OCI-LY3 (cell line): ENCODE measurements around the gene C1orf105.

Experiments used
- H2AFZ ChIP-seq: fragments of 200-600, 300-600 bp; shearing (Covaris generic); 2 replicates; pipeline ENCODE4 v1.6.0; 2014; ENCODE audit warnings: antibody characterized with exemption, low read depth, low read length
- H3K27ac ChIP-seq: fragments of 200-600, 300-600 bp; sonication (generic); 2 replicates; pipeline ENCODE4 v1.5.1; 2014; ENCODE audit warnings: mild to moderate bottlenecking, low read length, moderate library complexity, mixed read lengths
- H3K27me3 ChIP-seq: fragments of 200-600, 300-600 bp; sonication (generic); 2 replicates; pipeline ENCODE4 v1.6.1; 2014; ENCODE audit warnings: low read depth, low read length, mixed read lengths
- H3K36me3 ChIP-seq: fragments of 200-600, 300-600 bp; sonication (generic); replicated peaks from 2 replicates; pipeline ENCODE3; 2014; ENCODE audit warnings: low read depth, low read length, mixed read lengths
- H3K4me1 ChIP-seq: fragments of 300-600, 200-600 bp; sonication (generic); 2 replicates; pipeline ENCODE4 v1.6.1; 2014; ENCODE audit warnings: low read length, mixed read lengths
- H3K4me2 ChIP-seq: fragments of 200-600, 300-600 bp; sonication (generic); 2 replicates; pipeline ENCODE4 v1.6.1; 2014; ENCODE audit warnings: low read length, mixed read lengths
- H3K4me3 ChIP-seq: fragments of 300-600, 200-600 bp; sonication (generic); 2 replicates; pipeline ENCODE4 v1.5.1; 2014; ENCODE audit warnings: antibody characterized with exemption, mild to moderate bottlenecking, low read length, moderate library complexity
- H3K79me2 ChIP-seq: fragments of 300-600, 200-600 bp; shearing (Covaris generic); 2 replicates; pipeline ENCODE4 v1.6.1; 2014; ENCODE audit warnings: mild to moderate bottlenecking, low read length, mixed read lengths
- H3K9ac ChIP-seq: fragments of 300-600, 200-600 bp; shearing (Covaris generic); 2 replicates; pipeline ENCODE4 v1.6.0; 2014; ENCODE audit warnings: mild to moderate bottlenecking, low read length, moderate library complexity
- H3K9me3 ChIP-seq: fragments of 200-600, 300-600 bp; shearing (Covaris generic); 2 replicates; pipeline ENCODE4 v1.6.1; 2014; ENCODE audit warnings: low read length, mixed read lengths; ENCODE audit not compliant: insufficient read depth
- H4K20me1 ChIP-seq: fragments of 200-600, 300-600 bp; sonication (generic); 2 replicates; pipeline ENCODE4 v1.6.1; 2016; ENCODE audit warnings: low read length, mixed read lengths; ENCODE audit not compliant: insufficient read depth
- EZH2phosphoT487 ChIP-seq: fragments of 200-600 bp; shearing (Covaris generic); IDR thresholded peaks from 2 replicates; pipeline ENCODE4 v1.6.1; 2018; ENCODE audit warnings: antibody characterized with exemption, mixed run types, low read depth
- TF ChIP-seq, protein P1 (sequence below): fragments of 200-600, 300-600 bp; sonication (generic); IDR thresholded peaks from 2 replicates; pipeline ENCODE4 v1.5.1; 2014; ENCODE audit warnings: antibody characterized with exemption, low read length, low read depth

Gene C1orf105

DNA sequence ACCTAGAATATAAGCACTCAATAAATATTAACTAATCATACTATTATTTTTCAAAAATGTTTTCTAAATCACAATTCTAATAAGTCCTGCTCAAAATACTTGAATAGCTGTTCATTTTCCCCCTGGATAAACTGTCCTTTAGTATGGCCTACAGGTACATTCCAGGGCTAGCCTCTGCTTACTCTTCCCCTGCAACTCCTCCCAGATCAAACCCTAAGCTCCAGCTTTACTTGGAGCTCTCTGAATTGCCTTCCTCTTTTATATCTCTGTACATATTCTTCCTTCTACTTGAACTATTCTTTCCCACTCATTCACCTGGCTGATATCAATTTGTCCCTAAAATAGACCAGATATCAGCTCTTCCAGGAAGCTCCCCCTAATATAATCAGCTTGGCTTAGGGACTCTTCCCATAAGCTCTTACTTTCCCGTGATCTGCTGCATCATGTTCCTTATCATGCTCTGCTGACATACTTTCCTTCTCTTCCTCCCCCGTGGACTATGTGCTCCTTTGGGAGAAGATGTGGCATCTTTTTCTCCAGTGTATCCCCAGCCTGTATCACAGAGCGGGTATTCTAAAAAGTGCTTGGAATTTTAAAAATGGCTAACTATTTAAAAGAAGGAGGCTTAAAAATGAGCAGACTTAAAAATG lies 66.4 kb downstream of the C1orf105 start:
- H3K4me2 ChIP-seq, result no peak overlapping the region
- TF ChIP-seq, protein P1, sequence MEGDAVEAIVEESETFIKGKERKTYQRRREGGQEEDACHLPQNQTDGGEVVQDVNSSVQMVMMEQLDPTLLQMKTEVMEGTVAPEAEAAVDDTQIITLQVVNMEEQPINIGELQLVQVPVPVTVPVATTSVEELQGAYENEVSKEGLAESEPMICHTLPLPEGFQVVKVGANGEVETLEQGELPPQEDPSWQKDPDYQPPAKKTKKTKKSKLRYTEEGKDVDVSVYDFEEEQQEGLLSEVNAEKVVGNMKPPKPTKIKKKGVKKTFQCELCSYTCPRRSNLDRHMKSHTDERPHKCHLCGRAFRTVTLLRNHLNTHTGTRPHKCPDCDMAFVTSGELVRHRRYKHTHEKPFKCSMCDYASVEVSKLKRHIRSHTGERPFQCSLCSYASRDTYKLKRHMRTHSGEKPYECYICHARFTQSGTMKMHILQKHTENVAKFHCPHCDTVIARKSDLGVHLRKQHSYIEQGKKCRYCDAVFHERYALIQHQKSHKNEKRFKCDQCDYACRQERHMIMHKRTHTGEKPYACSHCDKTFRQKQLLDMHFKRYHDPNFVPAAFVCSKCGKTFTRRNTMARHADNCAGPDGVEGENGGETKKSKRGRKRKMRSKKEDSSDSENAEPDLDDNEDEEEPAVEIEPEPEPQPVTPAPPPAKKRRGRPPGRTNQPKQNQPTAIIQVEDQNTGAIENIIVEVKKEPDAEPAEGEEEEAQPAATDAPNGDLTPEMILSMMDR, result no peak
- no peak for TF ChIP-seq EZH2phosphoT487
- H3K27ac ChIP-seq, result no peak overlapping the region
- H3K9me3 ChIP-seq, result no peaks in the 10 kb centered on the region
- H3K9ac ChIP-seq, result no peak overlapping the region
- no peaks in the 10 kb centered on the region for H4K20me1 ChIP-seq
- no peak overlapping the region for H2AFZ ChIP-seq
- H3K36me3 ChIP-seq, result no peaks in the 10 kb centered on the region
- H3K27me3 ChIP-seq, result peaks cover 63% of the 10 kb centered on the region
- no peaks in the 10 kb centered on the region for H3K79me2 ChIP-seq
- peaks cover 4% of the 10 kb centered on the region for H3K4me1 ChIP-seq
- H3K4me3 ChIP-seq, result no peak overlapping the region

DNA sequence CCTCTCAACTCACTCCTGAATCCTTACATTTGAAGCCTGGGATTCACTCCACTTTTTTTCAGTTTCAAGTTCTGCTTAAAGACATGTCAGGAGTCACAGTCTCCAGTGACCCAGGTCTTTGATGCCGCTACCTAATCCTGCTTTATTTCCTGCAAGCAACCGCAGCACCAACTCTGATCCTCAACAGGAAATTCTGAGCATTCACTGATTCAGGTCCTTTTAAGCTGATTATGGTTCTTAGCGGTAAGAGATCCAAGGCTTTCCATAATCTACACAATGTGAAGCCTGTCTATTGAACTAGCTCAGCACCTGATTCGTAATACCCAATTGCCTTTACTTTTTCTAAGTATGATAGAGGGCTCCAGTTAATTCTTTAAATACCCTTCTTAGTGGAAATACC lies 67.1 kb downstream of the C1orf105 start:
- Histone ChIP-seq H3K79me2 (no peaks in the 10 kb centered on the region), H3K4me1 (no peaks in the 10 kb centered on the region), H3K4me3 (no peak overlapping the region), H2AFZ (no peak overlapping the region), H3K9ac (no peak overlapping the region), H3K27me3 (peaks cover 68% of the 10 kb centered on the region), H3K36me3 (no peaks in the 10 kb centered on the region), H3K9me3 (no peaks in the 10 kb centered on the region), H3K27ac (no peak overlapping the region), H4K20me1 (no peaks in the 10 kb centered on the region), H3K4me2 (no peak overlapping the region)
- TF ChIP-seq, protein P1, result no peak
- no peak for TF ChIP-seq EZH2phosphoT487

DNA sequence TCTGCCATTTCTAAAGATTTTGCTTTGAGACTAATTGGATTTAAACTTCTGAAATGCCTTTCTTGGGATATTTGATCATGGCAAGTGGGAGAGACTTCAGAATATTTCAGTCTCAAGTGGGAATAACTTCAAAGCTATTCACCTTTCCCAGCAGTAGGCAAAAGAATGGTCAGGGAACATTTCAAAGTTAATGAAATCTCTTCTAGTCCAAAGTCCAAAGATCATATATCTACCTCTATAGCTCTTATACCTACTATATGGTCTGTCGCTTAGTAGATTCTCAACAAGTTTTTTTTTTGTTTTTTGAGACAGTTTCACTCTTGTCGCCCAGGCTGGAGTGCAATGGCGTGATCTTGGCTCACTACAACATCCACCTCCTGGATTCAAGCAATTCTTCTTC lies 67.9 kb downstream of the C1orf105 start:
- Histone ChIP-seq H3K9ac (no peak overlapping the region), H3K4me1 (no peaks in the 10 kb centered on the region), H4K20me1 (no peaks in the 10 kb centered on the region), H3K36me3 (no peaks in the 10 kb centered on the region), H3K27me3 (peaks cover 64% of the 10 kb centered on the region), H3K9me3 (no peaks in the 10 kb centered on the region), H3K4me3 (no peak overlapping the region), H2AFZ (no peak overlapping the region), H3K27ac (no peak overlapping the region), H3K79me2 (no peaks in the 10 kb centered on the region), H3K4me2 (no peak overlapping the region)
- TF ChIP-seq, protein P1, result no peak
- no peak for TF ChIP-seq EZH2phosphoT487

DNA sequence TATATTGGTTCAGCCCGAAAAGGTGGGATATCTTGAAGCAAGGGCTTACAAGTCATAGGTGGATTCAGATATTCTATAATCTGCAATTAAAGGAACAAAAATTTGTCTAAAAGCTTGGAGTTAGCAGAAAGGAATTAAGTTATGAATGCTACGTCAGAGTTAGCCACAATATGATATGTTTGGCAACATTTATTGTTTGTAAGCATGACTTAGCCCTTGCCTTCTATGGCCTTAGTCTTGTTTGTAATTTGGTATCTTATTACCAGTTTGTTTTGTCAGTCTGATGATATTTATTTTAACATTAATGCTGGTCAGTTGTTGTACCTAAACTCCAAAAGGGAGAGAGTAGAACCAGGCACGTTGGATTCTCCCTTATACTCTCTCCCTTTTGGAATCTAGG lies 69.4 kb downstream of the C1orf105 start:
- Histone ChIP-seq H3K4me2 (no peak overlapping the region), H3K4me3 (no peak overlapping the region), H3K27me3 (peaks cover 57% of the 10 kb centered on the region), H3K36me3 (no peaks in the 10 kb centered on the region), H3K27ac (no peak overlapping the region), H3K79me2 (no peaks in the 10 kb centered on the region), H3K9me3 (no peaks in the 10 kb centered on the region), H3K4me1 (no peaks in the 10 kb centered on the region), H3K9ac (no peak overlapping the region), H2AFZ (no peak overlapping the region), H4K20me1 (no peaks in the 10 kb centered on the region)
- TF ChIP-seq EZH2phosphoT487, result no peak
- TF ChIP-seq, protein P1, result no peak
